ENCODE data around the gene NAALADL2. TPM values are rescaled to one million over a fixed set of nuclear protein-coding genes. Genes with fewer than 3 reads are reported as not detected.

The NAALADL2 gene
- total RNA-seq, 2 experiments from 2014 or later = 0.30 to 1.2 TPM

DNA sequence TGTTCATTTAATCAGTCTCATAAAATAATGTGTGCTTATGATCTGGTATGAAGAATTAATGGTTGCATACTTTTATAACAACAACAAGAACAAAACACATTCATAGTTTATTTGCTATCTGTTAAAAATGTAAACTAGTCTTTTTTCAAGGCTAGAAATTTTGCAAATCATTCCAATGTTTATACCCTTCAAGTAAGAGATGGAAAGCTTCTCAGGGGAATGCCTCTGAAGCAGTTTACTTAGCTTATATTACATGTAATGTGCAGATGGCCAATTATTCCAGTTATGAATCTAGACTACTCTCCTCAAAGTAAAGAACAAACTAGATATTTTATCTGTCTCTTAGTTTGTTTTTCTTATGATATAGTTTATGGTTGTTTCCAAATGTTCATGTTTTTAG is 575.4 kb downstream of the NAALADL2 start:
- ChIA-PET POLR2A (no interaction called here), CTCF (no interaction called here)
- DNase-seq = no peak
- H3K36me3 ChIP-seq (ENCODE audit: insufficient read depth, low read length) = no peaks in the 10 kb centered on the region
- H3K27ac ChIP-seq (ENCODE audit: low read depth in 1 of 2, low read length in 2 of 2) = no peak overlapping the region
- no peaks in the 10 kb centered on the region for H3K9me3 ChIP-seq (ENCODE audit: control insufficient read depth in 1 of 2, insufficient read depth in 1 of 2, low read length in 2 of 2)
- Mint-ChIP-seq H3K9me3 (peaks cover 3% of the 10 kb centered on the region), H3K4me1 (ENCODE audit: low read depth) (no peaks in the 10 kb centered on the region), H3K27me3 (no peaks in the 10 kb centered on the region), H3K4me3 (no peak overlapping the region), H3K36me3 (ENCODE audit: low read depth) (no peaks in the 10 kb centered on the region), H3K27ac (no peak overlapping the region)
- ATAC-seq (ENCODE audit: poor library complexity) = no peak
- intact Hi-C loops (cut with DNase I, micrococcal nuclease) = no loop called here
- TF ChIP-seq, protein P1, sequence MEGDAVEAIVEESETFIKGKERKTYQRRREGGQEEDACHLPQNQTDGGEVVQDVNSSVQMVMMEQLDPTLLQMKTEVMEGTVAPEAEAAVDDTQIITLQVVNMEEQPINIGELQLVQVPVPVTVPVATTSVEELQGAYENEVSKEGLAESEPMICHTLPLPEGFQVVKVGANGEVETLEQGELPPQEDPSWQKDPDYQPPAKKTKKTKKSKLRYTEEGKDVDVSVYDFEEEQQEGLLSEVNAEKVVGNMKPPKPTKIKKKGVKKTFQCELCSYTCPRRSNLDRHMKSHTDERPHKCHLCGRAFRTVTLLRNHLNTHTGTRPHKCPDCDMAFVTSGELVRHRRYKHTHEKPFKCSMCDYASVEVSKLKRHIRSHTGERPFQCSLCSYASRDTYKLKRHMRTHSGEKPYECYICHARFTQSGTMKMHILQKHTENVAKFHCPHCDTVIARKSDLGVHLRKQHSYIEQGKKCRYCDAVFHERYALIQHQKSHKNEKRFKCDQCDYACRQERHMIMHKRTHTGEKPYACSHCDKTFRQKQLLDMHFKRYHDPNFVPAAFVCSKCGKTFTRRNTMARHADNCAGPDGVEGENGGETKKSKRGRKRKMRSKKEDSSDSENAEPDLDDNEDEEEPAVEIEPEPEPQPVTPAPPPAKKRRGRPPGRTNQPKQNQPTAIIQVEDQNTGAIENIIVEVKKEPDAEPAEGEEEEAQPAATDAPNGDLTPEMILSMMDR (IDR thresholded peaks at IDR 0.05) = no peak
- H3K27me3 ChIP-seq (ENCODE audit: control insufficient read depth in 1 of 2, insufficient read depth in 2 of 2, low read length in 2 of 2) = no peaks in the 10 kb centered on the region
- no peak overlapping the region for H3K4me3 ChIP-seq (ENCODE audit: low read length)
- no peaks in the 10 kb centered on the region for H3K4me1 ChIP-seq (ENCODE audit: insufficient read depth, low read length)

GRCh38 chr3:175443682-175444081 is 584.5 kb downstream of the NAALADL2 start:
- no peaks in the 10 kb centered on the region for H3K4me1 ChIP-seq (ENCODE audit: insufficient read depth, low read length)
- ChIA-PET POLR2A (no interaction called here), CTCF (no interaction called here)
- peaks cover 0 to under 1% of the 10 kb centered on the region in 2 experiments for H3K9me3 ChIP-seq (ENCODE audit: control insufficient read depth in 1 of 2, insufficient read depth in 1 of 2, low read length in 2 of 2)
- H3K9me3 Mint-ChIP-seq = peaks cover 10% of the 10 kb centered on the region
- H3K4me3 ChIP-seq (ENCODE audit: low read length) = no peak overlapping the region
- no peaks in the 10 kb centered on the region for H3K27me3 ChIP-seq (ENCODE audit: control insufficient read depth in 1 of 2, insufficient read depth in 2 of 2, low read length in 2 of 2)
- DNase-seq = no peak
- no peak for ATAC-seq (ENCODE audit: poor library complexity)
- no peak overlapping the region for H3K27ac ChIP-seq (ENCODE audit: low read depth in 1 of 2, low read length in 2 of 2)
- no peak overlapping the region for H3K4me3 Mint-ChIP-seq
- H3K27me3 Mint-ChIP-seq = no peaks in the 10 kb centered on the region
- TF ChIP-seq, protein P1 (IDR thresholded peaks at IDR 0.05) = no peak
- H3K36me3 ChIP-seq (ENCODE audit: insufficient read depth, low read length) = no peaks in the 10 kb centered on the region
- H3K4me1 Mint-ChIP-seq (ENCODE audit: low read depth) = no peaks in the 10 kb centered on the region
- intact Hi-C loops (cut with DNase I, micrococcal nuclease) = no loop called here
- H3K36me3 Mint-ChIP-seq (ENCODE audit: low read depth) = no peaks in the 10 kb centered on the region
- H3K27ac Mint-ChIP-seq = no peak overlapping the region

DNA sequence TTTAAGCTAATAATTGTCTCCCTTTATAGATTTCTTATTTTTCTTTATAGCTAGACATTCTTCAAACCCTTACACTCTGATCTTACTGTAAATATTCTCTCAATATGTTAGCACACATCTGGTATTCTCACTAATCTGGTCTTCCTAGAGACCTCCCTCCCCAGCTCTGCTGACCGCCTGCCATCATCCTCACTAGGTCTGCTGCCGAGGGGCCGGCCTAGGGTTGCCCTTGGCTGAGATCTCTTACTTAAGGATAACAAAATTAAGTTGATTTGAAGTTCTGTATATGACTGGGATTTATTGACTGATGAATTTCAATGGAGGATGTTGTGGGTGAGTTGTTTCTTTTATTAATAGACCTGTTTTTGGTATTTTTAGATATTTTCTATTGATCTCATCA is 586.6 kb downstream of the NAALADL2 start:
- no peaks in the 10 kb centered on the region for H3K4me1 Mint-ChIP-seq (ENCODE audit: low read depth)
- H3K9me3 Mint-ChIP-seq = peaks cover 7% of the 10 kb centered on the region
- ChIA-PET CTCF (no interaction called here), POLR2A (no interaction called here)
- TF ChIP-seq, protein P1 (IDR thresholded peaks at IDR 0.05) = no peak
- DNase-seq = no peak
- H3K27me3 Mint-ChIP-seq = no peaks in the 10 kb centered on the region
- Histone ChIP-seq H3K27me3 (ENCODE audit: control insufficient read depth in 1 of 2, insufficient read depth in 2 of 2, low read length in 2 of 2) (no peaks in the 10 kb centered on the region), H3K9me3 (ENCODE audit: control insufficient read depth in 1 of 2, insufficient read depth in 1 of 2, low read length in 2 of 2) (peaks cover 0 to 4% of the 10 kb centered on the region in 2 experiments), H3K4me3 (ENCODE audit: low read length) (no peak overlapping the region), H3K27ac (ENCODE audit: low read depth in 1 of 2, low read length in 2 of 2) (no peak overlapping the region), H3K4me1 (ENCODE audit: insufficient read depth, low read length) (no peaks in the 10 kb centered on the region), H3K36me3 (ENCODE audit: insufficient read depth, low read length) (no peaks in the 10 kb centered on the region)
- no peaks in the 10 kb centered on the region for H3K36me3 Mint-ChIP-seq (ENCODE audit: low read depth)
- no peak for ATAC-seq (ENCODE audit: poor library complexity)
- H3K27ac Mint-ChIP-seq = no peak overlapping the region
- H3K4me3 Mint-ChIP-seq = no peak overlapping the region
- intact Hi-C loops (cut with DNase I, micrococcal nuclease) = no loop called here

Data from CD4-positive, alpha-beta T cell (primary cell).